ENCODE data around the gene MRPL20. TPM values are rescaled to one million over a fixed set of nuclear protein-coding genes. Genes with fewer than 3 reads are reported as not detected.
"Not testable (repeated sequence)": the region's sequence is repeated elsewhere in the genome, so short reads cannot be mapped to it uniquely, and the experiment has no call there.

The MRPL20 gene
- total RNA-seq, 8 experiments from 2014 or later, result 127 to 221 (median 160) TPM

GRCh38 chr1:1435106-1435903 is 28.2 kb upstream of the MRPL20 start, which contains the start of gene VWA1:
Gene VWA1, plus strand, starts transcription at chr1:1435690. Its CDS starts 59 bp downstream, at chr1:1435749.
- 15 to 82% methylated on average over 3 to 11 of the region's 89 CpGs; no CpG with 5 or more reads in 8 of the 10 experiments for WGBS, 10 experiments
- in situ Hi-C loops (cut with MboI; ENCODE audit: low pct_unique_long_range_greater_than_20kb in 2 of 9, low sequenced_read_pairs in 9 of 9, unreplicated experiment in 9 of 9), result no loop called here
- H3K4me3 ChIP-seq, result peak within 1 kb of the TSS; percentile 25 to 42 (median 39)

GRCh38 chr1:1434824-1435105 is 27.7 kb upstream of the MRPL20 start:
- Histone ChIP-seq H3K4me3 (no peak overlapping the region), H3K4me1 (replicated peaks in 1 of 2) (peaks cover 81 to 90% of the 10 kb centered on the region in 2 donors), H3K27ac (peak overlapping the region in 1 of 2 donors; percentile 72)
- 60 to 100% (median 83%) methylated on average over 1 of the region's 4 CpGs; no CpG with 5 or more reads in 7 of the 10 experiments for WGBS, 10 experiments
- in situ Hi-C loops (cut with MboI; ENCODE audit: low pct_unique_long_range_greater_than_20kb in 2 of 9, low sequenced_read_pairs in 9 of 9, unreplicated experiment in 9 of 9), result no loop called here
- ATAC-seq (replicated peaks in 6 of 8), result no peak

More at GRCh38 chr1:1435106-1435903, 28.2 kb upstream of the MRPL20 start, which contains the start of gene VWA1:
- ATAC-seq (replicated peaks in 6 of 8), result peak; percentile 24 to 89 (median 64)
- peak within 1 kb of the TSS in 1 of 2 donors; percentile 72 for H3K27ac ChIP-seq
- peaks cover 76 to 85% of the 10 kb centered on the region in 2 donors for H3K4me1 ChIP-seq (replicated peaks in 1 of 2)

- in situ Hi-C loops (cut with MboI; ENCODE audit: low pct_unique_long_range_greater_than_20kb in 2 of 9, low sequenced_read_pairs in 9 of 9, unreplicated experiment in 9 of 9), result no loop called here
- no peak overlapping the region for H3K4me3 ChIP-seq
- peak overlapping the region in 1 of 2 donors; percentile 72 for H3K27ac ChIP-seq
- peaks cover 81 to 90% of the 10 kb centered on the region in 2 donors for H3K4me1 ChIP-seq (replicated peaks in 1 of 2)
- 40 to 60% (median 52%) methylated on average over 2 to 5 of the region's 32 CpGs; no CpG with 5 or more reads in 6 of the 10 experiments for WGBS, 10 experiments
- no peak for ATAC-seq (replicated peaks in 6 of 8)
Measured at GRCh38 chr1:1434131-1434823, 27.2 kb upstream of the MRPL20 start.

- ATAC-seq (replicated peaks in 6 of 8), result peak in 3 of 8 experiments; percentile 2 to 7 (median 6)
- in situ Hi-C loops (cut with MboI; ENCODE audit: low pct_unique_long_range_greater_than_20kb in 2 of 9, low sequenced_read_pairs in 9 of 9, unreplicated experiment in 9 of 9), result no loop called here
- H3K4me1 ChIP-seq (replicated peaks in 1 of 2), result peaks cover 81 to 90% of the 10 kb centered on the region in 2 donors
- peak overlapping the region in 1 of 2 donors; percentile 72 for H3K27ac ChIP-seq
- no peak overlapping the region for H3K4me3 ChIP-seq
- WGBS, 10 experiments, result 20 to 30% methylated on average over 1 to 2 of the region's 12 CpGs; no CpG with 5 or more reads in 8 of the 10 experiments
Measured at GRCh38 chr1:1433804-1434130, 26.7 kb upstream of the MRPL20 start.

- Histone ChIP-seq H3K27ac (peak overlapping the region; percentile 9 to 72), H3K4me1 (replicated peaks in 1 of 2) (peaks cover 75 to 84% of the 10 kb centered on the region in 2 donors), H3K4me3 (no peak overlapping the region)
- in situ Hi-C loops (cut with MboI; ENCODE audit: low pct_unique_long_range_greater_than_20kb in 2 of 9, low sequenced_read_pairs in 9 of 9, unreplicated experiment in 9 of 9), result no loop called here
- 0 to 16% (median 10%) methylated on average over 1 to 8 of the region's 34 CpGs; no CpG with 5 or more reads in 6 of the 10 experiments for WGBS, 10 experiments
- ATAC-seq (replicated peaks in 6 of 8), result peak; percentile 13 to 49 (median 36)
Measured at GRCh38 chr1:1432951-1433803, 26.1 kb upstream of the MRPL20 start.

GRCh38 chr1:1432274-1432950 is 25.3 kb upstream of the MRPL20 start:
- H3K4me3 ChIP-seq, result no peak overlapping the region
- ATAC-seq (replicated peaks in 6 of 8), result peak in 6 of 8 experiments; percentile 1 to 5 (median 2)
- peak overlapping the region in 1 of 2 donors; percentile 72 for H3K27ac ChIP-seq
- H3K4me1 ChIP-seq (replicated peaks in 1 of 2), result peaks cover 67 to 77% of the 10 kb centered on the region in 2 donors
- no CpG with 5 or more reads among the region's 28 CpGs for WGBS, 10 experiments
- in situ Hi-C loops (cut with MboI; ENCODE audit: low pct_unique_long_range_greater_than_20kb in 2 of 9, low sequenced_read_pairs in 9 of 9, unreplicated experiment in 9 of 9), result no loop called here

GRCh38 chr1:1431845-1432273 is 24.8 kb upstream of the MRPL20 start:
- ATAC-seq (replicated peaks in 6 of 8), result peak; percentile 5 to 56 (median 24)
- H3K4me3 ChIP-seq, result no peak overlapping the region
- peaks cover 64 to 71% of the 10 kb centered on the region in 2 donors for H3K4me1 ChIP-seq (replicated peaks in 1 of 2)
- H3K27ac ChIP-seq, result peak overlapping the region; percentile 30 to 72
- no CpG with 5 or more reads among the region's 5 CpGs for WGBS, 10 experiments
- in situ Hi-C loops (cut with MboI; ENCODE audit: low pct_unique_long_range_greater_than_20kb in 2 of 9, low sequenced_read_pairs in 9 of 9, unreplicated experiment in 9 of 9), result no loop called here

GRCh38 chr1:1430992-1431844 is 24.1 kb upstream of the MRPL20 start:
- H3K27ac ChIP-seq, result peak overlapping the region; percentile 30 to 72
- 27 to 100% (median 70%) methylated on average over 2 to 5 of the region's 18 CpGs; no CpG with 5 or more reads in 7 of the 10 experiments for WGBS, 10 experiments
- H3K4me3 ChIP-seq, result no peak overlapping the region
- in situ Hi-C loops (cut with MboI; ENCODE audit: low pct_unique_long_range_greater_than_20kb in 2 of 9, low sequenced_read_pairs in 9 of 9, unreplicated experiment in 9 of 9), result no loop called here
- peak in 4 of 8 experiments; percentile 1 to 6 (median 4) for ATAC-seq (replicated peaks in 6 of 8)
- H3K4me1 ChIP-seq (replicated peaks in 1 of 2), result peaks cover 66 to 71% of the 10 kb centered on the region in 2 donors

GRCh38 chr1:1430114-1430982 is 23.3 kb upstream of the MRPL20 start:
- in situ Hi-C loops (cut with MboI; ENCODE audit: low pct_unique_long_range_greater_than_20kb in 2 of 9, low sequenced_read_pairs in 9 of 9, unreplicated experiment in 9 of 9), result no loop called here
- Histone ChIP-seq H3K4me1 (replicated peaks in 1 of 2) (peaks cover 71 to 72% of the 10 kb centered on the region in 2 donors), H3K27ac (peak overlapping the region; percentile 69 to 72), H3K4me3 (no peak overlapping the region)
- peak in 7 of 8 experiments; percentile 3 to 33 (median 7) for ATAC-seq (replicated peaks in 6 of 8)
- 36 to 100% (median 47%) methylated on average over 1 to 16 of the region's 35 CpGs; no CpG with 5 or more reads in 4 of the 10 experiments for WGBS, 10 experiments

GRCh38 chr1:1429671-1430073 is 22.6 kb upstream of the MRPL20 start:
- Histone ChIP-seq H3K27ac (no peak overlapping the region), H3K4me3 (no peak overlapping the region), H3K4me1 (replicated peaks in 1 of 2) (peaks cover 64 to 66% of the 10 kb centered on the region in 2 donors)
- no peak for ATAC-seq (replicated peaks in 6 of 8)
- WGBS, 10 experiments, result 67 to 100% (median 91%) methylated on average over 1 to 6 of the region's 6 CpGs; no CpG with 5 or more reads in 3 of the 10 experiments
- in situ Hi-C loops (cut with MboI; ENCODE audit: low pct_unique_long_range_greater_than_20kb in 2 of 9, low sequenced_read_pairs in 9 of 9, unreplicated experiment in 9 of 9), result no loop called here

- in situ Hi-C loops (cut with MboI; ENCODE audit: low pct_unique_long_range_greater_than_20kb in 2 of 9, low sequenced_read_pairs in 9 of 9, unreplicated experiment in 9 of 9); H3K4me3 ChIP-seq; H3K27ac ChIP-seq; ATAC-seq (replicated peaks in 6 of 8): not testable (repeated sequence)
- 20 to 100% (median 92%) methylated on average over 1 to 6 of the region's 6 CpGs; no CpG with 5 or more reads in 1 of the 10 experiments for WGBS, 10 experiments
- peaks cover 57 to 59% of the 10 kb centered on the region in 2 donors for H3K4me1 ChIP-seq (replicated peaks in 1 of 2)
Measured at GRCh38 chr1:1428967-1429366, 21.9 kb upstream of the MRPL20 start.

Data from motor neuron (in vitro differentiated cells).